ENCODE data around the gene S100A9.
"Not testable (repeated sequence)": the region's sequence is repeated elsewhere in the genome, so short reads cannot be mapped to it uniquely, and the experiment has no call there.

Gene S100A9

GRCh38 chr1:153345187-153346076 is 12.2 kb upstream of the S100A9 start:
- DNase-seq: no peak

GRCh38 chr1:153346077-153346723 is 11.5 kb upstream of the S100A9 start:
- no peak for DNase-seq

DNA sequence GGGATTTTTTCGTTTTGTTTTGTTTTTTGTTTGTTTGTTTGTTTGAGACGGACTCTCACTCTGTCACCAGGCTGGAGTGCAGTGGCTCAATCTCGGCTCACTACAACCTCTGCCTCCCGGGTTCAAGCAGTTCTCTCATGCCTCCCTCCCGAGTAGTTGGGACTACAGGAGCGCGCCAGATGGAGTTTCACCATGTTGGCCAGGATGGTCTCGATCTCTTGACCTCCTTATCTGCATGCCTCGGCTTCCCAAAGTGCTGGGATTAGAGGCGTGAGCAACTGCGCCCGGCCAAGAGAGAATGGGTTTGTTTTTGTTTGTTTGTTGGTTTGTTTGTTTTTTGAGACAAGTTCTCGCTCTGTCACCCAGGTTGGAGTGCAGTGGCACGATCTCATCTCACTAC is 10.6 kb upstream of the S100A9 start:
- not testable (repeated sequence) for DNase-seq

GRCh38 chr1:153347856-153348255 is 9.8 kb upstream of the S100A9 start:
- DNase-seq: peak; percentile 42

DNA sequence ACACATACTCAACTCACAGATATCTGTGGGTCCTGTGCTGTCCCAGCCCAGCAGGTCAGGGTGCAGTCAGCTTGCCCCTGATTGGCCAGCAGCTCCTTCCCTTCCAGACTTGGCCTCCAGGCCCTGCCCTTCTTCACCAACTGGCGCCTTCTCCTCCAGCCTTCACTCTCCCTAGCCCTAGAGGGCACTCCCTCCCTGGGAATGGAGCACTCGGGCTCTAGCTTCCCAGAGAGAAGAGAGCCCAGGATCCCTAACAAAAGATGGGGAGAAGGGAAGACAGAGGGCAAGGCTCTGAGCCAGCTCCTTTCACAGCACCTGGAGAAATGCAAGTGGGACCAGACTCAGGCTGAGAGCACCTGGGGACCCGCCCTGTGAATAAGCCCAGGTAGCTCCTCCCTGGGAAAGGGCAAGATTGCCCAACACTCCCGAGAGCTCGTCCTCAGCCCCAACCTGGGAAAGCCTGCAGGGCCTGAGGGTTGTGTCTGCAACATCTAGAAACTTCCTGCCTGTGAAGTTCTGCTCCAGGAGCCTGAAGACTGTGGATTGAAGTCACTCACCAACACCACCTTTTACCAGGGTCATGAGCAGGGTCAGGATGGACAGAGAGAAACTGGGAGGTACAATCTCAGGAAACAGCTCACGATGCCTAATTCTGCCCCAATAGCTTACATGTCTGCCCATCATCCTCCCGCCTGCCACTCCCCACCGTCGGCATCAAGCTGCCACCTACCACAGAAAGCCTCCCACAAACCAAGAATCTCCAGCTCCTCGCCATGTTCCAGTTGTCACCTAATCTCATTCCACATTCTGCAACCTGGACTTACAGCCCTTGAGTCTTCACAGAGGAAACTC is 8.9 kb upstream of the S100A9 start, which contains the start of gene PGLYRP4:
Gene PGLYRP4 (minus strand): TSS at position 331 of the 852 bp plus-strand sequence. CDS start 909 bp downstream, outside the sequence.
- no peak for DNase-seq

DNA sequence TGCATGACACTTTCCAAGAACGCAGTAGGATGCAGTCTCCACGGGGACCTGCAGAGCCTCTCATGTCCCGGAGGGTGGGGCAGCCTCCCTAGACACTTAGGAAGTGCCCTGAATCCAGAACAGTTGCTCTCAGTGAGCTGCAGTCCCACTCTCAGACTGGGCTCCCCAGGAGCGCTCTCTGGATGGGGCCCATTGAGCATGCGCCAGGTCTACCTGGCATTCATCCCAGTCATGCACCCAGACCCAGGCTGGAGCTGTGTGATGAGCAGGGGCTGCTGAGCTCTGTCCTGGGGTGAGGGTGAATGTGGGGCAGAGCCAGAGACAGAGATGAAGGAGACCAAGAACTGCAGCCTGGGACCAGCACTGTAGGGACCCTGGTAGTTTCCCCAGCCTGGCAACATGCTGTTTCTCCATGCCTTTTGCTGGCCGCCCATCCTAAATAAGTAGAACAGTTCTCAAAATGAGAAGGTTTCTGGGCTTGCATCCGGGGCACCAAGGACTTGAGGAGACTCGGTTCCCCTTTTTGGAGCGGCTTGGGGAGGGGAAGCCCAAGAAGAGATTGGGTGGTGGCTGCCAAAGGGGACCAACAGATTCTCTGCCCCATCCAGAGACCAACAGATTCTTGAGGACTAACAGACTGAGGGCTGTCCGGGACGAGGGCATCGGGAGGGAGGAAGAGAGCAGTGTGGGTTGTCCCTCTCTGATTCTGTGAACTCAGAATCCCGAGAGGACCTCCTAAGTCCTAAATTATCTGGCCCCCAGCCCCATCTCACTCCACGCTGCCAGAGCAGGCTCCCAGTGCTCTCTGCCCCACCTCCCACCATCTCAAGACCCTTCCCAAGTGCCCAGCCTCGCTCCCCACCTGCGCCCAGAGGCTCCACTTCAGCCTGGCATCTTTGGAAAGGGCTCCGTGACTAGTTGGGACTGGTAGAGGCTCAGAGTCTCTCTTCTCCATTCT is 8.0 kb upstream of the S100A9 start:
- DNase-seq: no peak

GRCh38 chr1:153350321-153350957 is 7.2 kb upstream of the S100A9 start:
- no peak for DNase-seq

DNA sequence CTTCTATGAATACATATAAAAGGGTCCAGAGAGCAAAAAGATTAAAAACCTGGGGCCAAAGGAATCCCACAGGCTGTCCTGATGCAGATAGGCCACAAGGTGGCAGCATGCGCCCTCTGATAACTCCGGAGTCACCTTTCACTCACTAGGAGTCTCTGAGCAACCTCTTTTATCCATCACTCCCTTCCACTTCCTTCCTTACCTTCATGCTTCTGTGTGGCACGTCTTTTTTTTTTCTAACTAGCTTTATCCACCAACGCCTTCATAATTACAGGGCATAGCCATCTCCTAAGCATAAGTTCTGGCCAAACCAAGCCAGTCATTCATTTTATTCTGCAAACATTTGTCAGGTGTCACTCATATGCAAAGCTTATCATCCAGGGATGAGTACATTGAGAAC is 5.1 kb upstream of the S100A9 start:
- peak; percentile 22 for DNase-seq

- DNase-seq: no peak
Measured at GRCh38 chr1:153353226-153353947, 4.3 kb upstream of the S100A9 start.

- no peak for DNase-seq
Measured at GRCh38 chr1:153354515-153355193, 3.0 kb upstream of the S100A9 start.

DNA sequence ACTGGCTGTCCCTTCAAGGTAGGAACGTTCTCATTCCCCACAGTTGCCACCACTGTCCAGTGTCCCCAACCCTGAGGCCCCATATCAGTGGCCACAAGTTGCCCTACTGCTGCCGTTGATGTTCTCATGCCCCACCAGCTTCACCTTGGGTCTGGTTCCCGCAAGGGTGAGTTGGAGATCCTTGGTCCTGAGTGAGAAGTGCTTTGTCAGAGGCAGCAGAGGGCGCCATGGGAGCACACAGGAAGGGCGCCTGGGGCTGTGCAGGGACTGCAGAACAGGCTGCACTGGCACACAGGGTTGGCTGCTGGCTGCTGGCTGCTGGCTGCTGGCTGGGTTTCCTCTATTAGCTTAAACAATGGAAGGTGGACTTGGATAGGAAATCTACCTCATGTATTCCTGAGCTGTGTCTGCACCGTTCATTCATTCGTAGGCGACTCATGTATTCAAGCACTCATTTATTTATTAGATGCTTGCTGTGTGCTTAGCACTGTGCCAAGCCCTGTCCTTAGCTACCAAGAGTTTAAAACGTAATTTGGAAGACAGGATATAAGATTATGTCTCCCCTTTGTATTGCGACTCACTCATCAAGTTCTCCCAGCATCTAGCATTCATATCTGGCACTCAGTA is 2.1 kb upstream of the S100A9 start:
- no peak for DNase-seq

DNA sequence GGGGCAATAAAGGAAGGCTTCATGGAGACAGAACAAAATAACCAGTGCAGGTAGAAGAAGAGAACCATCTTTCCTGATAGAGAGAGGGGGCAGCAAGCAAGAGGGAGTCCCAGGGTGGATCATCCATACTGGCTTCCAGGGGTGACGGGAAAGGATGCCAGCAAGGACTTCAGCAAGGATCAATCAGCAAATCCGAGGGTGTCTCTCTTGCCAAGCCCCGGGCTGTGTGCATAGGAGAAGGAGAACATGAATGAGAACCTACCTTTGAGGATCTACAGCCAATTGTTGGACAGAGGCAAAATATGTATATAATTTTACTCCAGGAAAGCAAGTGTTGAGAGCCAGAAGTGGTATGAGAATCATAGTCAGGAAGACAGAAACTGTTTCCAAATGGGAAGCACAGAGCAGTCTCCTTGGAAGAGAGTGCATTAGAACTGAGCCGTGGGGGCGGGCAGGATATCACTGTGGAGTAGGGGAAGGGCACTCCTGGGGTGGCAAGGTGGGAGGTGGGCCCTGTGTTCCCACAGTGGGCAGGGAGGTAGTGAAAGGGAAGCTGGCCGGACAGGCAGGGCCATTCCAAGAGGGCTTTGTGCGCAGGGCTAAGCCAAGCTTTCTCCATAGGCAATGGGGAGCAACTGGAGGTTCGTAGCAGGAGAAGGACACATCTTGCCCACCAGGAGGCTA is 1.1 kb upstream of the S100A9 start:
- no peak for DNase-seq

- no peak for DNase-seq
Measured at GRCh38 chr1:153357076-153357852, 390 bp upstream of the S100A9 start.

DNA sequence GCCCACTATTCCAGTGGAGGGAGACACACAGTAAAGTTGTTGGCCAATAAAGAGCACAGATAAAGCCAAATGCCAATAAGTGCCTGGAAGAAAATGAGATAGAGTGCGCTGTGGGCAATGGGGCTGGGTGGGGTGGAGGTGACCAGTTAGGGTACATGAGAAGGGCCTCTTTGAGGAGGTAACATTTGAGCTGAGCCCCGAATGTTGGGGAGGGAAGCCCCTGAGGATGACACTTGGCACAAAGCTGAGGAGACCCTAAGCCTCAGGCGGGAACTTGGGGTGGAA is 979 bp downstream of the S100A9 start:
- no peak for DNase-seq

- DNase-seq: no peak
Measured at GRCh38 chr1:153359241-153359640, 1.6 kb downstream of the S100A9 start.

DNA sequence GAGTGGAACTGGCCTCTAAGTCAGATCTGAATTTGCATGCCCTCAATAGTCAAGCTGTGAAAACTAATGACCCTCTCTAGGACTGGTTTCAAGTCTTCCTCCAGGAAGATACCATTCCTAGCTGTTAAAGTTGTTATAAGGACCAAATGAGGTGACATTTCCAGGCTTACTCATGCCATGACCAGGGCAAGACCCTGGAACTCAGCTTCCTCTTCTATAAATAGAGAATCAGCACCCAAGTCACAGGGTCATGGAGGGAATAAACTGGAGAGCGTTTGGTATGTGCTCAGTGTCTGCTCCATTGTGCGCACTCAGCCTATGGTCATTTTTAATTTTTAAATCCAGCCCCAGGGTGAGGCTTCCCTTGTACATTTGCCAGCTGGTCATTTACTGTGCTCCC is 2.5 kb downstream of the S100A9 start:
- DNase-seq: no peak

- no peak for DNase-seq
Measured at GRCh38 chr1:153360592-153361479, 3.2 kb downstream of the S100A9 start.

All from NCI-H524 treated with DMSO at 0.1 percent for 48 hours (cell line).